ENCODE data around the gene LAD1.

- TF ChIP-seq POLR2AphosphoS5 (IDR thresholded peaks at IDR 0.05; ENCODE audit: borderline replicate concordance, low read depth, low read length) (no peak), EZH2 (IDR thresholded peaks at IDR 0.05) (no peak), FOXP2 (optimal IDR thresholded peaks at IDR 0.05; ENCODE audit: control extremely low read depth, extremely low read length, insufficient read depth) (no peak)
These were observed 4.9 kb upstream of the LAD1 start for GRCh38 chr1:201404055-201404454.
